WTC11 (cell line): ENCODE data around the gene SND1. TPM values are rescaled to one million over a fixed set of nuclear protein-coding genes. Genes with fewer than 3 reads are reported as not detected.

Experiments
- ATAC-seq: fragments of 200-7000 bp; cut with Tn5 transposase; 2 replicates; pipeline ENCODE4 v1.10.0; 2021; ENCODE audit warnings: mild to moderate bottlenecking, moderate library complexity
- CTCF ChIA-PET: fragments of 300-600 bp; sonication (Branson Sonifier 250); formaldehyde crosslinking; loops from one replicate; lab custom pipeline; 2021; ENCODE audit warnings: antibody characterized with exemption; lab: Charles Lee
- POLR2A ChIA-PET: fragments of 350-600 bp; sonication (Branson Sonifier 250); formaldehyde crosslinking; loops from one replicate; lab custom pipeline; 2021; ENCODE audit warnings: antibody characterized with exemption; lab: Charles Lee
- DNase-seq: peaks from one replicate; pipeline ENCODE4 v3.0.0; 2021; ENCODE audit warnings: low spot score
- H3K27ac Mint-ChIP-seq: 2 replicates; pipeline ENCODE4 v1.8.0; 2021; ENCODE audit warnings: mixed read lengths
- H3K27me3 Mint-ChIP-seq: 2 replicates; pipeline ENCODE4 v1.8.0; 2021; ENCODE audit warnings: low read depth, mild to moderate bottlenecking, moderate library complexity, mixed read lengths
- H3K36me3 Mint-ChIP-seq: 2 replicates; pipeline ENCODE4 v1.8.0; 2021; ENCODE audit warnings: mixed read lengths
- H3K4me1 Mint-ChIP-seq: 2 replicates; pipeline ENCODE4 v1.8.0; 2022; ENCODE audit warnings: mixed read lengths
- H3K4me3 Mint-ChIP-seq: 2 replicates; pipeline ENCODE4 v1.8.0; 2021; ENCODE audit warnings: mild to moderate bottlenecking, moderate library complexity, mixed read lengths
- H3K9me3 Mint-ChIP-seq: 2 replicates; pipeline ENCODE4 v1.8.0; 2021; ENCODE audit warnings: mixed read lengths
- CREM ChIP-seq: sonication (generic); formaldehyde crosslinking; IDR thresholded peaks from 2 replicates; pipeline ENCODE4 v1.8.1; 2022; ENCODE audit warnings: mild to moderate bottlenecking, missing genetic modification reagents, moderate library complexity
- JAZF1 ChIP-seq: fragments of 250-450 bp; sonication (Bioruptor Pico); IDR thresholded peaks from 2 replicates; pipeline ENCODE4 v1.9.0; 2021; ENCODE audit warnings: moderate library complexity, mild to moderate bottlenecking, inconsistent platforms
- KAT7 ChIP-seq: sonication (generic); formaldehyde crosslinking; IDR thresholded peaks from 2 replicates; pipeline ENCODE4 v1.8.1; 2023; ENCODE audit warnings: missing genetic modification reagents, mild to moderate bottlenecking, borderline replicate concordance
- MXD4 ChIP-seq: fragments of 250-450 bp; sonication (Bioruptor Pico); IDR thresholded peaks from 2 replicates; pipeline ENCODE4 v1.8.0; 2021; ENCODE audit warnings: mild to moderate bottlenecking, moderate library complexity, borderline replicate concordance
- NFYB ChIP-seq: sonication (generic); formaldehyde crosslinking; conservative IDR thresholded peaks from 2 replicates; pipeline ENCODE4 v1.8.0; 2022; ENCODE audit warnings: low read depth, missing genetic modification reagents
- NR2C2 ChIP-seq: sonication (generic); formaldehyde crosslinking; IDR thresholded peaks from 2 replicates; pipeline ENCODE4 v1.8.0; 2022; ENCODE audit warnings: mild to moderate bottlenecking, missing genetic modification reagents
- NR3C1 ChIP-seq: sonication (generic); formaldehyde crosslinking; conservative IDR thresholded peaks from 2 replicates; pipeline ENCODE4 v1.8.1; 2023; ENCODE audit warnings: low read depth, mild to moderate bottlenecking, missing genetic modification reagents
- SMAD3 ChIP-seq: sonication (generic); formaldehyde crosslinking; IDR thresholded peaks from 2 replicates; pipeline ENCODE4 v1.8.0; 2022; ENCODE audit warnings: missing genetic modification reagents, mild to moderate bottlenecking, borderline replicate concordance
- SOX15 ChIP-seq: fragments of 250-450 bp; sonication (Bioruptor Pico); IDR thresholded peaks from 2 replicates; pipeline ENCODE4 v1.9.0; 2021; ENCODE audit warnings: mild to moderate bottlenecking
- TEAD1 ChIP-seq: sonication (generic); formaldehyde crosslinking; IDR thresholded peaks from 2 replicates; pipeline ENCODE4 v1.8.0; 2022; ENCODE audit warnings: mild to moderate bottlenecking, missing genetic modification reagents
- TEAD4 ChIP-seq: sonication (generic); formaldehyde crosslinking; IDR thresholded peaks from 2 replicates; pipeline ENCODE4 v1.8.0; 2022; ENCODE audit warnings: mild to moderate bottlenecking, missing genetic modification reagents
- ZNF121 ChIP-seq: sonication (generic); formaldehyde crosslinking; IDR thresholded peaks from 2 replicates; pipeline ENCODE4 v1.8.0; 2023; ENCODE audit warnings: missing genetic modification reagents
- ZNF138 ChIP-seq: sonication (generic); formaldehyde crosslinking; conservative IDR thresholded peaks from 2 replicates; pipeline ENCODE4 v1.8.1; 2022; ENCODE audit warnings: mild to moderate bottlenecking, moderate library complexity, missing genetic modification reagents
- total RNA-seq: library from RNA; stranded (reverse); gene quantifications from 3 replicates; pipeline ENCODE4 v1.2.3, GENCODE V29; 2021
- TF ChIP-seq, protein P1 (sequence below): sonication (generic); formaldehyde crosslinking; conservative IDR thresholded peaks from 2 replicates; pipeline ENCODE4 v1.8.1; 2022; ENCODE audit warnings: mild to moderate bottlenecking, missing genetic modification reagents
- TF ChIP-seq, protein P2 (sequence below): fragments of 200-600 bp; IDR thresholded peaks from 2 replicates; pipeline ENCODE4 v1.8.0; 2022; ENCODE audit warnings: antibody characterized with exemption
- TF ChIP-seq, protein P3 (sequence below): sonication (generic); formaldehyde crosslinking; IDR thresholded peaks from 2 replicates; pipeline ENCODE4 v1.8.1; 2022; ENCODE audit warnings: low read depth, missing genetic modification reagents, borderline replicate concordance
- TF ChIP-seq, protein P4 (sequence below): sonication (generic); formaldehyde crosslinking; IDR thresholded peaks from 2 replicates; pipeline ENCODE4 v1.8.0; 2023; ENCODE audit warnings: mild to moderate bottlenecking, missing genetic modification reagents
- TF ChIP-seq, protein P5 (sequence below): sonication (generic); formaldehyde crosslinking; IDR thresholded peaks from 2 replicates; pipeline ENCODE4 v1.8.1; 2023; ENCODE audit warnings: mild to moderate bottlenecking, missing genetic modification reagents
- TF ChIP-seq, protein P6 (sequence below): sonication (generic); formaldehyde crosslinking; IDR thresholded peaks from 2 replicates; pipeline ENCODE4 v1.8.0; 2023; ENCODE audit warnings: missing genetic modification reagents, mild to moderate bottlenecking, borderline replicate concordance

The SND1 gene
- total RNA-seq, 1 experiment from 2014 or later = 261 TPM

DNA sequence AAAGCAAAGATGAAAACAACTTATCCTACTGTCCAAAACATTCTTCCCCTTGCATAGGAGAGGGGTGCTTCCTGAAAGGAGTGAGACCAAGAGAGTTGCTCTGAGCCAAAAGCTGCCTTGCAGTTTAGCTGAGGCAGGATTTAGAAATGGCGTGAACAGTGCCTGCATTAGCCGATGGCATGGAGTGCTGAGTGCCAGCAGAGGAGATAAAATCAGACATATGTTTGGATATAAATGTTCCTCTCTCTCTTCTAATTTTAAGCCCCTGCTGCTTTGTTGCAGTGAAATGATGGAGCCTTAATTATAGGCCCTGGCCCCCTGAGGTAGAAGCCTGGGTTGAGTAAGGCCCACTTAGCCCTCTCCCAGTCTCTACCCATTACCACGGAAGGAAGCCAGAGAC, 372.2 kb downstream of the SND1 start:
- no peak for TF ChIP-seq NFYB (CRISPR knock-in tag)
- no peak for TF ChIP-seq ZNF138
- no peak for TF ChIP-seq SMAD3 (CRISPR knock-in tag)
- no peak for TF ChIP-seq CREM (CRISPR knock-in tag)
- TF ChIP-seq, protein P1, sequence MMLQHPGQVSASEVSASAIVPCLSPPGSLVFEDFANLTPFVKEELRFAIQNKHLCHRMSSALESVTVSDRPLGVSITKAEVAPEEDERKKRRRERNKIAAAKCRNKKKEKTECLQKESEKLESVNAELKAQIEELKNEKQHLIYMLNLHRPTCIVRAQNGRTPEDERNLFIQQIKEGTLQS (CRISPR knock-in tag) = no peak
- no peak for TF ChIP-seq SOX15 (CRISPR knock-in tag)
- TF ChIP-seq TEAD1 (CRISPR knock-in tag) = no peak
- TF ChIP-seq KAT7 (CRISPR knock-in tag) = no peak
- TF ChIP-seq NR3C1 (CRISPR knock-in tag) = no peak
- TF ChIP-seq, protein P2, sequence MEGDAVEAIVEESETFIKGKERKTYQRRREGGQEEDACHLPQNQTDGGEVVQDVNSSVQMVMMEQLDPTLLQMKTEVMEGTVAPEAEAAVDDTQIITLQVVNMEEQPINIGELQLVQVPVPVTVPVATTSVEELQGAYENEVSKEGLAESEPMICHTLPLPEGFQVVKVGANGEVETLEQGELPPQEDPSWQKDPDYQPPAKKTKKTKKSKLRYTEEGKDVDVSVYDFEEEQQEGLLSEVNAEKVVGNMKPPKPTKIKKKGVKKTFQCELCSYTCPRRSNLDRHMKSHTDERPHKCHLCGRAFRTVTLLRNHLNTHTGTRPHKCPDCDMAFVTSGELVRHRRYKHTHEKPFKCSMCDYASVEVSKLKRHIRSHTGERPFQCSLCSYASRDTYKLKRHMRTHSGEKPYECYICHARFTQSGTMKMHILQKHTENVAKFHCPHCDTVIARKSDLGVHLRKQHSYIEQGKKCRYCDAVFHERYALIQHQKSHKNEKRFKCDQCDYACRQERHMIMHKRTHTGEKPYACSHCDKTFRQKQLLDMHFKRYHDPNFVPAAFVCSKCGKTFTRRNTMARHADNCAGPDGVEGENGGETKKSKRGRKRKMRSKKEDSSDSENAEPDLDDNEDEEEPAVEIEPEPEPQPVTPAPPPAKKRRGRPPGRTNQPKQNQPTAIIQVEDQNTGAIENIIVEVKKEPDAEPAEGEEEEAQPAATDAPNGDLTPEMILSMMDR = no peak
- TF ChIP-seq JAZF1 = no peak
- TF ChIP-seq, protein P3, sequence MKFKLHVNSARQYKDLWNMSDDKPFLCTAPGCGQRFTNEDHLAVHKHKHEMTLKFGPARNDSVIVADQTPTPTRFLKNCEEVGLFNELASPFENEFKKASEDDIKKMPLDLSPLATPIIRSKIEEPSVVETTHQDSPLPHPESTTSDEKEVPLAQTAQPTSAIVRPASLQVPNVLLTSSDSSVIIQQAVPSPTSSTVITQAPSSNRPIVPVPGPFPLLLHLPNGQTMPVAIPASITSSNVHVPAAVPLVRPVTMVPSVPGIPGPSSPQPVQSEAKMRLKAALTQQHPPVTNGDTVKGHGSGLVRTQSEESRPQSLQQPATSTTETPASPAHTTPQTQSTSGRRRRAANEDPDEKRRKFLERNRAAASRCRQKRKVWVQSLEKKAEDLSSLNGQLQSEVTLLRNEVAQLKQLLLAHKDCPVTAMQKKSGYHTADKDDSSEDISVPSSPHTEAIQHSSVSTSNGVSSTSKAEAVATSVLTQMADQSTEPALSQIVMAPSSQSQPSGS (CRISPR knock-in tag) = no peak
- no peak for TF ChIP-seq ZNF121
- TF ChIP-seq NR2C2 = no peak
- TF ChIP-seq, protein P4, sequence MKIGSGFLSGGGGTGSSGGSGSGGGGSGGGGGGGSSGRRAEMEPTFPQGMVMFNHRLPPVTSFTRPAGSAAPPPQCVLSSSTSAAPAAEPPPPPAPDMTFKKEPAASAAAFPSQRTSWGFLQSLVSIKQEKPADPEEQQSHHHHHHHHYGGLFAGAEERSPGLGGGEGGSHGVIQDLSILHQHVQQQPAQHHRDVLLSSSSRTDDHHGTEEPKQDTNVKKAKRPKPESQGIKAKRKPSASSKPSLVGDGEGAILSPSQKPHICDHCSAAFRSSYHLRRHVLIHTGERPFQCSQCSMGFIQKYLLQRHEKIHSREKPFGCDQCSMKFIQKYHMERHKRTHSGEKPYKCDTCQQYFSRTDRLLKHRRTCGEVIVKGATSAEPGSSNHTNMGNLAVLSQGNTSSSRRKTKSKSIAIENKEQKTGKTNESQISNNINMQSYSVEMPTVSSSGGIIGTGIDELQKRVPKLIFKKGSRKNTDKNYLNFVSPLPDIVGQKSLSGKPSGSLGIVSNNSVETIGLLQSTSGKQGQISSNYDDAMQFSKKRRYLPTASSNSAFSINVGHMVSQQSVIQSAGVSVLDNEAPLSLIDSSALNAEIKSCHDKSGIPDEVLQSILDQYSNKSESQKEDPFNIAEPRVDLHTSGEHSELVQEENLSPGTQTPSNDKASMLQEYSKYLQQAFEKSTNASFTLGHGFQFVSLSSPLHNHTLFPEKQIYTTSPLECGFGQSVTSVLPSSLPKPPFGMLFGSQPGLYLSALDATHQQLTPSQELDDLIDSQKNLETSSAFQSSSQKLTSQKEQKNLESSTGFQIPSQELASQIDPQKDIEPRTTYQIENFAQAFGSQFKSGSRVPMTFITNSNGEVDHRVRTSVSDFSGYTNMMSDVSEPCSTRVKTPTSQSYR (CRISPR knock-in tag) = no peak
- TF ChIP-seq, protein P5, sequence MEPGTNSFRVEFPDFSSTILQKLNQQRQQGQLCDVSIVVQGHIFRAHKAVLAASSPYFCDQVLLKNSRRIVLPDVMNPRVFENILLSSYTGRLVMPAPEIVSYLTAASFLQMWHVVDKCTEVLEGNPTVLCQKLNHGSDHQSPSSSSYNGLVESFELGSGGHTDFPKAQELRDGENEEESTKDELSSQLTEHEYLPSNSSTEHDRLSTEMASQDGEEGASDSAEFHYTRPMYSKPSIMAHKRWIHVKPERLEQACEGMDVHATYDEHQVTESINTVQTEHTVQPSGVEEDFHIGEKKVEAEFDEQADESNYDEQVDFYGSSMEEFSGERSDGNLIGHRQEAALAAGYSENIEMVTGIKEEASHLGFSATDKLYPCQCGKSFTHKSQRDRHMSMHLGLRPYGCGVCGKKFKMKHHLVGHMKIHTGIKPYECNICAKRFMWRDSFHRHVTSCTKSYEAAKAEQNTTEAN (CRISPR knock-in tag) = no peak
- no peak for TF ChIP-seq MXD4 (CRISPR knock-in tag)
- TF ChIP-seq, protein P6, sequence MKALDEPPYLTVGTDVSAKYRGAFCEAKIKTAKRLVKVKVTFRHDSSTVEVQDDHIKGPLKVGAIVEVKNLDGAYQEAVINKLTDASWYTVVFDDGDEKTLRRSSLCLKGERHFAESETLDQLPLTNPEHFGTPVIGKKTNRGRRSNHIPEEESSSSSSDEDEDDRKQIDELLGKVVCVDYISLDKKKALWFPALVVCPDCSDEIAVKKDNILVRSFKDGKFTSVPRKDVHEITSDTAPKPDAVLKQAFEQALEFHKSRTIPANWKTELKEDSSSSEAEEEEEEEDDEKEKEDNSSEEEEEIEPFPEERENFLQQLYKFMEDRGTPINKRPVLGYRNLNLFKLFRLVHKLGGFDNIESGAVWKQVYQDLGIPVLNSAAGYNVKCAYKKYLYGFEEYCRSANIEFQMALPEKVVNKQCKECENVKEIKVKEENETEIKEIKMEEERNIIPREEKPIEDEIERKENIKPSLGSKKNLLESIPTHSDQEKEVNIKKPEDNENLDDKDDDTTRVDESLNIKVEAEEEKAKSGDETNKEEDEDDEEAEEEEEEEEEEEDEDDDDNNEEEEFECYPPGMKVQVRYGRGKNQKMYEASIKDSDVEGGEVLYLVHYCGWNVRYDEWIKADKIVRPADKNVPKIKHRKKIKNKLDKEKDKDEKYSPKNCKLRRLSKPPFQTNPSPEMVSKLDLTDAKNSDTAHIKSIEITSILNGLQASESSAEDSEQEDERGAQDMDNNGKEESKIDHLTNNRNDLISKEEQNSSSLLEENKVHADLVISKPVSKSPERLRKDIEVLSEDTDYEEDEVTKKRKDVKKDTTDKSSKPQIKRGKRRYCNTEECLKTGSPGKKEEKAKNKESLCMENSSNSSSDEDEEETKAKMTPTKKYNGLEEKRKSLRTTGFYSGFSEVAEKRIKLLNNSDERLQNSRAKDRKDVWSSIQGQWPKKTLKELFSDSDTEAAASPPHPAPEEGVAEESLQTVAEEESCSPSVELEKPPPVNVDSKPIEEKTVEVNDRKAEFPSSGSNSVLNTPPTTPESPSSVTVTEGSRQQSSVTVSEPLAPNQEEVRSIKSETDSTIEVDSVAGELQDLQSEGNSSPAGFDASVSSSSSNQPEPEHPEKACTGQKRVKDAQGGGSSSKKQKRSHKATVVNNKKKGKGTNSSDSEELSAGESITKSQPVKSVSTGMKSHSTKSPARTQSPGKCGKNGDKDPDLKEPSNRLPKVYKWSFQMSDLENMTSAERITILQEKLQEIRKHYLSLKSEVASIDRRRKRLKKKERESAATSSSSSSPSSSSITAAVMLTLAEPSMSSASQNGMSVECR = no peak
- TF ChIP-seq TEAD4 = no peak
- H3K27me3 Mint-ChIP-seq = peaks cover 6% of the 10 kb centered on the region
- H3K9me3 Mint-ChIP-seq = peaks cover 3% of the 10 kb centered on the region; the same call in 1 of the 2 replicates
- no peak overlapping the region for H3K27ac Mint-ChIP-seq
- no peak for ATAC-seq
- CTCF ChIA-PET = interaction anchor here (1.2 kb wide), 1 partner anchor 10 kb away, joined by 5 read pairs; no protein-coding TSS in a partner anchor
- no peak overlapping the region for H3K4me3 Mint-ChIP-seq
- peaks cover 75% of the 10 kb centered on the region for H3K4me1 Mint-ChIP-seq
- no peak for DNase-seq
- POLR2A ChIA-PET = no interaction called here
- H3K36me3 Mint-ChIP-seq = peaks cover 11% of the 10 kb centered on the region
